GM18907 (cell line): Measurements from ENCODE around the gene IGSF21.

Experiments
- ATAC-seq: cut with Tn5 transposase; IDR thresholded peaks from one replicate; pipeline ENCODE4 v1.9.1; 2021; ENCODE audit warnings: mild to moderate bottlenecking, moderate library complexity; ENCODE audit not compliant: unreplicated experiment

Gene IGSF21

DNA sequence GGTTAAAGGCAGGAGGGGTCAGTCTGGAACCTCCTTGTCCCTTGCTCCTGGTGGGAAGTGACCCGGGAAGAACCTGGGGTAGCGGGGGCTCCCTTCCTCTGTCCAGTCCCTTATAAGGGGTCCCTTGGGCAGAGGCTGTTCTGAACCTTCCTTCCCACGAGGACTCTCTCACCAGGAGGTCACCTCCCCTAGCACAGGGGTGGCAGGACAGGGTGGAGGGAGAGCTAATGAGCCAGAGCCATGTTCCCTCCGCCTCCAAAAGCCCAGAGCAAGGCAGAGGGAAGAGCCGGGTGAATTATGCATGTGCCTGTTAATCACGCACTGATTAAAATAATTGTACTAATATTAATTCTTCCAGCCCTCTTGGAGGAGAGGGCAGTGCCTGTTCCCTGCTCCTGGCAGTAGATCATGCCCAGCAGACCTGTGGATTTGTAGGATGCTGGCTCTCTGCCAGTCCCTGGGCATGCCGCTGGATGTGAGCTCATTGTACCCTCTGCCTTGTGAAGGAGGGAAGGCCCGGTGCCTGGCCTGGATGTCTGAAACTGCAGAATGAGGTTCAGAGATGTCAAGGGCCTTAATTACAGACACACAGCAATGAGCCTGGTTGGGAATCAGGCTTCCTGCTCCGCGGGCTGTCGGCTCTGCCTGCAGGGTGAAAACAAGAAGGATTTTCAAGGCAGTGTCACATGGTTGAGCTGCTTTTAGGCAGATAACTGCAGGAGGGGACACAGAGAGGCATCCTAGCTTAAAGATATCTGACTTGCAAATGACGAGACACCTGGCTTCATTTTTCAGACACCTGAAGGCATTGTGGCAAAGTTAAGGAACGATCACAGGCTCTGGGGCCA is 68.2 kb downstream of the IGSF21 start:
- no peak for ATAC-seq

- no peak for ATAC-seq
Observed at GRCh38 chr1:18176619-18177018, 69.0 kb downstream of the IGSF21 start.

GRCh38 chr1:18178111-18178510 is 70.5 kb downstream of the IGSF21 start:
- ATAC-seq: no peak

DNA sequence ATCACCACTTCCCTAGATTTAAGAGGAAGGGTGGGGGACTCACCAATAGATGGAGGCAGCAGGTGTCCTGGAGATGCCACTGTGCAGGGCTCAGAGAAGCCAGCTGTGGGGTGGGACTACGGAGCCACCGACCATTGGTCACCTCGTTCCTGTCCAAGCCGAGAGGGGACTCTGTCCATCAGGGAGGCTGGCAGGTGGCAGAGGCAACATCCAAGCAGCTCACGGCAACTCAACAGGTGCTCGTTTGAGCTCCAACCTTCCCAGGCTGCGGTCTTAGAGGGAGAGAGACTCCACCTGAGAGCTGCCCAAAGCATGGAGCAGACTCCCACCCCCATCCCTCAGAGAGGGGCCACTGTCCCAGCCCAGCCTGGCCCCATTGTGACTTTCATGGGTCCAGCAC is 71.4 kb downstream of the IGSF21 start:
- ATAC-seq: no peak

DNA sequence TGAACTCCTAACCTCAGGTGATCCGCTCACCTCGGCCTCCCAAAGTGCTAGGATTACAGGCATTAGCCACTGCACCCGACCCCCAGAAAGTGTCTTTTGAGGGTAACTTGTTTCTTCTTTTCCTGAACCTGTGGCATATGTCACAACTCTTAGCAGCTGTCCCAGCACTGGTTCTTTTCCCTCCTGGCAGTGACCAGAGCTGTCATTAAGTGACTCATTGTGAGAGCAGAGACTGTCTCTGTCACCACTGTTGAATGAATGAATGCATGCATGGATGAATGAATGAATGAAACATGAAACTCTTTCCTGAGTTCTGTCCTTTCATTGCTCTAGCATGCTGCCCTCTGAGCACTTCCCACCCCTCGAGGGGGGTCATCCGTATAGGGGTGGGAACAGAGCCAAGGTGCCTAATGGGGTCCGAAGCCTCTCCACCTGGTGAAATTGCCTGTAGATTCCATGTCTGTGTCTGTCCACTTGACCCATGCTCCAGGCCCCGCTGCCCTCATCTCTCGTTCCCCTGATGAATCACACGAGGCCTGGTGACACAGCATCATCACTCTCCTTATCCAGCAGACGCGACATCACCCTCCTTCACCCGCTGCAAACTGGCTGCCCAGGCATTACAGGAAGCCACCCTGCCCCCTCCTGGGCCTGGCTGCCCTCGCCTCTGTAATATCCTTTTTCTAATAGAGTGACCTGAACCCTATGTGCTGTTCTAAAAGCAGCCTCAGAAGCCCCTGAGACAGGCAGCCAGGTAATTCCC is 75.0 kb downstream of the IGSF21 start:
- ATAC-seq: no peak

DNA sequence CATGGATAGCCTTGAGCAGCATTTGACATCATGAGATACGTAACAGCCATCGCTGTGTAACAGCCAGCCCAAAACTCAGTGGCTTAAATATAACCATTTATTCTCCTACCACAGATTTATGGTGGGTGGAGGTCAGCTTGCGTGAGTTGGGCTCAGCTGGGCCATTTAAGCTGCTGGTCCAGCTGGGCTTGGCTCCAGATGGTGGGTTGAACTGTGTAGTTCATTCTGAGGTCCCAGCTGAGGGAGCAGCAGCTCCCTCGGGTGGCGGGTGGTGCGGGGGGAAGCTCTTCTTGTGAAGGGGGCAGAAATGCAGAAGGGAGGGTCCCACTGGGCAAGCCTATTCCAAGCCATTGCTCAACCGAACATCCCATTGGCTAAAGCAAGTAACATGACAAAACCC is 75.9 kb downstream of the IGSF21 start:
- ATAC-seq: no peak

DNA sequence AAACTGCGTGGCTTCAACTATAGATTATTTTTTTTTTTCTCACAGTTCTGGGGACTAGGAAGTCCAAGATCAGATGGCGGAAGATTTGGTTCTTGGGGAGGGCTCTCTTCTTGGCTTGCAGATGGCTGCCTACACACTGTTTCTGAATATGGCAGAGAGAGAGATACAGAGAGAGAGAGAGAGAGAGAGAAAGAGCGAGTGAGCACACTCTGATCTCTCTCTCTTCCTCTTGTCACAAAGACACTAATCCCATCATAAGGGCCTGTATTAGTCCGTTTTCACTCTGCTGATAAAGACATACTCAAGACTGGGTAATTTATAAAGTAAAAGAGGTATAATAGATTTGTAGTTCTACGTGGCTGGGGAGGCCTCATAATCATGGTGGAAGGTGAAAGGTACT is 79.5 kb downstream of the IGSF21 start:
- ATAC-seq: no peak

GRCh38 chr1:18188820-18189517 is 81.4 kb downstream of the IGSF21 start:
- ATAC-seq: no peak

GRCh38 chr1:18190598-18190997 is 83.0 kb downstream of the IGSF21 start:
- ATAC-seq: no peak

DNA sequence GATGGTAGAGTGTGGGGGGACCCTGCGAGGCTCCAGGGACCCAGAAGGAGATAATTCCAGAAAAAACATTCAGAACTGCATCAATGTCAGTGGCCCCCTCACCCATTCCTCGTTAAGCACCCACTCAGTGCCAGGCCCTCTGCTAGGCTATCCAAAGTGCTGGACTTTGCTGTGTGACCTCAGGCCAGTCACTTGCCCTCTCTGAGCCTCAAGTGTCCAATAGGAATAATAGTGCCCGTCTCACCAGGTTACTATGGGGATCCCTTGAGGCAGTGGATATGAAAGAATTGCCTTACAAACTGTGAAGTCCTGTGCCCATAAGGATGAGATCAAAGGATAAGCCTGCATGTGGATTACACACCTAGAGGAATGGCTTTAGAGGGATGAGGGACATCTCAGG is 83.4 kb downstream of the IGSF21 start:
- no peak for ATAC-seq

DNA sequence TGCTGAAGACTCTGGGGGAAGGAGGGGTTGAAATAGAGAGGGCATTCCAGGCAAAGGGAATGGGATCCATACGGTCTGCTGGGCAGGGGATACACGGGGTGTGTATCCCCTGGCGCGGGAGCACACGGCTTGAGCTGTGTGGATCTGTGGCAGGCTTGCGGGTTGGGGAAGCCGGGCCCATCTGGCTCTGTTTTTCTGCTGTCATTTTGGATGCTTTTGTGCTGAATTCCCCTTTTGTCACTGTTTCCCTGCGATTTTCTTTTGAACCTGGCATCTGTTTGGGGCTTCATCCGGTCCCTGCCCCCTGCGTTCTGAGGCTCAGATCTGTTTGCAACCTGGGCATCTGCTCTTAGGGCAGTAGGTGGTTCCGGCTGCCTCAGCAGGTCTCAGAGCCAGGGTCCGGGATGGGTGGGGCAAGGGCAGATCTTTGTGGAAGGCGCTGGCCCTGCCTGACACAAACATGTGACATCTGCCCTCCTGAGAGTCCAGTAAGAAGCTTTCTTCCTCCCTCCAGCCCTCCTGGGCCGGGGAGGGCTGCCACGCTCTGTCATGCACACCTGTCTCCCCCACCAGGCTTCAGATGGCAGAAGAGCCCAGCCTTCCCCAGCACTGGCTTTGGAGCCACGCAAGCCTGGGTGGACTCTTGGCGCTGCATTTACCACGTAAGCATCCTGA is 84.0 kb downstream of the IGSF21 start:
- ATAC-seq: no peak

GRCh38 chr1:18192182-18192581 is 84.6 kb downstream of the IGSF21 start:
- ATAC-seq: no peak

GRCh38 chr1:18192974-18193373 is 85.4 kb downstream of the IGSF21 start:
- ATAC-seq: no peak

DNA sequence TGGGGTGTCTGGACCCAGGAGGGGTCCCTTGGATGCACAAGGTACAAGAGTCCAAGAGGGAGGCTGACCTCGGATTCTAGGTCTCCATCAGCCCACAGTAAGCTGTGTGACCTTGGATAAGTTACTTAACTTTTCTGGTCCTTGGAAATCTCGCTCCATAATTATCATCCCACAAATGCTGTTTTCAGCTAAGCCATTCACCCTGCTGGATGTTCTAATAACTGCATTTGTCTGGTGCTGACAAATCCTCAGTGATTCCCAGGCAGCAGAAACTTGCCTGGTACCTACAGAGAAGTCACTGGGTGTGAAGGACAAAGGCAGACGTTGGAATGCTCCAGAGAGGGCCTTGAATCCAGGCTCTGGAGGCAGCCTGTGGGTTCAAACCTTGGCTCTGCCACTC is 89.7 kb downstream of the IGSF21 start:
- no peak for ATAC-seq

GRCh38 chr1:18198260-18198659 is 90.7 kb downstream of the IGSF21 start:
- no peak for ATAC-seq

DNA sequence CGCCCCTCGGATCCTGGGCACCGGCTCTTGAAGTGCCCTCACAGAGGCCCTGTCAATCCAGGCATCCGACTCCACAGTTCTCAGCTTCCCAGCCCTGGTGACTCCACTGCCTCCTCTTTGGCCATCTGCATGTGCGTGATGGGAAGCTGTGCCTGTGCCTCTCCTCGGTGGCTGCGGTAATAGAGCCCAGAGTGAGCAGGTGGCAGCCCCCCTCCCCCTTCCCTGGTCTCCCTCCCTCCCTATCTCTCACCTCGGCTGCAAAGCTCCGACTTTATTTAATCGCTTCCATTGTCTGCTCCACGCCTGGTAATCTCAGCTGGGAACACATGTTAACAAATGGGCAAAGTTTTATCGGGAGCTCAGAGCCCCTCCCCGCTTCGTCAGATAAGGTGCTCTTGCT is 91.9 kb downstream of the IGSF21 start:
- no peak for ATAC-seq

- ATAC-seq: no peak
Observed at GRCh38 chr1:18200136-18200717, 92.6 kb downstream of the IGSF21 start.

GRCh38 chr1:18200918-18201317 is 93.3 kb downstream of the IGSF21 start:
- ATAC-seq: no peak

- ATAC-seq: no peak
Observed at GRCh38 chr1:18201997-18202719, 94.6 kb downstream of the IGSF21 start.

DNA sequence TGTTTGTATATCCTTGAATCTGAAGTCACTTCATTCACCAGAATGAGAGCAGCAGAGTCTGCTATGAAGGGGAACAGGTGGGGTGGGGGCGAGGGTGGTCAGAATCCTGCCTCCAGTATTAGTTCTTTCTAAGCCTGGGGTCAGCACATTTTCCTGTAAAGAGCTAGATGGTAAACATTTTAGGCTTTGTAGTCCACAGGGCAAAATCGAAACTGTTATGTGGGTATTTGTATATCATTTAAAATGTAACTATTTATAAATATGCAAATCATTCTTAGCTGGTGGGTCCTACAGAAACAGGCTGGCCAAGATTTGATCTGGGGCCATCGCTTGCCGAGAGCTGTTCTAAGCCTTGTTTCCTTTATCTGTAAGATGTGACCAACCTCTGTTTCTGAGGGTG is 96.0 kb downstream of the IGSF21 start:
- ATAC-seq: no peak
